Activated CD8-positive, alpha-beta memory T cell treated with anti-CD3 and anti-CD28 coated beads for 24 hours (primary cell): Measurements from ENCODE around the gene XKR8.
A peak's percentile ranks its signal among the peaks of the same experiment; 100 is the strongest.

Experiments used
- DNase-seq: peaks from one replicate; pipeline ENCODE4 v3.0.0-alpha.2; 2020

Gene XKR8

GRCh38 chr1:27956761-27957160 is 3.0 kb upstream of the XKR8 start:
- no peak for DNase-seq

GRCh38 chr1:27957655-27958054 is 2.1 kb upstream of the XKR8 start:
- no peak for DNase-seq

- no peak for DNase-seq
These were observed 1.3 kb upstream of the XKR8 start for GRCh38 chr1:27958513-27958912.

- no peak for DNase-seq
These were observed 1.2 kb downstream of the XKR8 start for GRCh38 chr1:27960762-27961645.

- no peak for DNase-seq
These were observed 2.0 kb downstream of the XKR8 start for GRCh38 chr1:27961646-27962221.

- no peak for DNase-seq
These were observed 3.6 kb downstream of the XKR8 start for GRCh38 chr1:27963393-27963792.

GRCh38 chr1:27966402-27967105 is 6.8 kb downstream of the XKR8 start:
- DNase-seq, result no peak

GRCh38 chr1:27967106-27967883 is 7.5 kb downstream of the XKR8 start:
- DNase-seq, result no peak

- DNase-seq, result peak; percentile 47
These were observed 8.2 kb downstream of the XKR8 start for GRCh38 chr1:27967884-27968466.

GRCh38 chr1:27968692-27969091 is 8.9 kb downstream of the XKR8 start:
- peak; percentile 28 for DNase-seq

- no peak for DNase-seq
These were observed 10.6 kb downstream of the XKR8 start for GRCh38 chr1:27970401-27970800.

GRCh38 chr1:27971674-27972073 is 11.9 kb downstream of the XKR8 start:
- no peak for DNase-seq

- no peak for DNase-seq
These were observed 12.4 kb downstream of the XKR8 start for GRCh38 chr1:27972141-27972540.

- DNase-seq, result no peak
These were observed 14.1 kb downstream of the XKR8 start for GRCh38 chr1:27973771-27974416.

GRCh38 chr1:27974417-27974781 is 14.6 kb downstream of the XKR8 start:
- DNase-seq, result no peak

- no peak for DNase-seq
These were observed 19.5 kb downstream of the XKR8 start for GRCh38 chr1:27979151-27979858.

GRCh38 chr1:27979859-27980201 is 20.1 kb downstream of the XKR8 start:
- DNase-seq, result no peak

- DNase-seq, result no peak
These were observed 20.6 kb downstream of the XKR8 start for GRCh38 chr1:27980216-27980845.

- DNase-seq, result no peak
These were observed 21.4 kb downstream of the XKR8 start for GRCh38 chr1:27981145-27981544.

- DNase-seq, result no peak
These were observed 31.3 kb downstream of the XKR8 start for GRCh38 chr1:27990920-27991537.

GRCh38 chr1:27992276-27992675 is 32.5 kb downstream of the XKR8 start:
- DNase-seq, result peak; percentile 61
